Neural progenitor cell (in vitro differentiated cells): ENCODE results near the gene CARF. TPM values are rescaled to one million over a fixed set of nuclear protein-coding genes. Genes with fewer than 3 reads are reported as not detected.

Experiments
- DNase-seq: peaks from one replicate; pipeline ENCODE4 v3.0.0-alpha.2; 2016; ENCODE audit warnings: low spot score
- H2AFZ ChIP-seq: fragments of 200-600 bp; sonication (generic); replicated peaks from 2 replicates; pipeline ENCODE4 v1.6.1; 2016; ENCODE audit warnings: antibody characterized with exemption
- H3F3A ChIP-seq: fragments of 200-600 bp; sonication (generic); 2 replicates; pipeline ENCODE4 v1.6.1; 2016; ENCODE audit warnings: antibody characterized with exemption, low read depth
- H3K27ac ChIP-seq: fragments of 200-600 bp; sonication (generic); 2 replicates; pipeline ENCODE4 v1.5.1; 2016; ENCODE audit warnings: mild to moderate bottlenecking
- H3K27me3 ChIP-seq: fragments of 200-600 bp; sonication (generic); 2 replicates; pipeline ENCODE4 v1.6.1; 2016; ENCODE audit warnings: mild to moderate bottlenecking, moderate library complexity
- H3K36me3 ChIP-seq: fragments of 200-600 bp; sonication (generic); 2 replicates; pipeline ENCODE4 v1.5.1; 2016
- H3K4me1 ChIP-seq: fragments of 200-600 bp; sonication (generic); 2 replicates; pipeline ENCODE4 v1.6.1; 2016; ENCODE audit warnings: mixed run types
- H3K4me2 ChIP-seq: fragments of 200-600 bp; sonication (generic); 2 replicates; pipeline ENCODE4 v1.6.1; 2016
- H3K4me3 ChIP-seq: fragments of 200-600 bp; sonication (generic); 2 replicates; pipeline ENCODE4 v1.5.1; 2016
- H3K79me2 ChIP-seq: fragments of 200-600 bp; sonication (generic); 2 replicates; pipeline ENCODE4 v1.6.1; 2016; ENCODE audit warnings: low read depth
- H3K9ac ChIP-seq: fragments of 200-600 bp; sonication (generic); 2 replicates; pipeline ENCODE4 v1.6.1; 2016
- H3K9me3 ChIP-seq: fragments of 200-600 bp; sonication (generic); 2 replicates; pipeline ENCODE4 v1.5.1; 2016; ENCODE audit warnings: low read depth
- H4K20me1 ChIP-seq: fragments of 200-600 bp; sonication (generic); 2 replicates; pipeline ENCODE4 v1.6.1; 2016; ENCODE audit warnings: low read depth
- H3K27ac Mint-ChIP-seq: 3 replicates; pipeline ENCODE4 v1.8.0; 2021; ENCODE audit warnings: mixed read lengths
- H3K27me3 Mint-ChIP-seq: 2 replicates; pipeline ENCODE4 v1.8.0; 2022; ENCODE audit warnings: low read depth, mild to moderate bottlenecking, inconsistent platforms, moderate library complexity, mixed read lengths; ENCODE audit not compliant: insufficient read depth
- H3K36me3 Mint-ChIP-seq: 3 replicates; pipeline ENCODE4 v1.8.0; 2021; ENCODE audit warnings: mixed read lengths
- H3K4me1 Mint-ChIP-seq: 3 replicates; pipeline ENCODE4 v1.8.0; 2021; ENCODE audit warnings: mixed read lengths
- H3K4me3 Mint-ChIP-seq: 3 replicates; pipeline ENCODE4 v1.8.0; 2021; ENCODE audit warnings: mild to moderate bottlenecking, moderate library complexity, mixed read lengths
- H3K9me3 Mint-ChIP-seq: 3 replicates; pipeline ENCODE4 v1.8.0; 2020; ENCODE audit warnings: mixed read lengths
- EZH2 ChIP-seq: fragments of 200-600 bp; sonication (generic); IDR thresholded peaks from 2 replicates; pipeline ENCODE4 v1.6.1; 2017; ENCODE audit warnings: antibody characterized with exemption, mild to moderate bottlenecking, moderate library complexity
- EZH2phosphoT487 ChIP-seq: fragments of 200-600 bp; sonication (generic); IDR thresholded peaks from 2 replicates; pipeline ENCODE4 v1.6.1; 2017; ENCODE audit warnings: antibody characterized with exemption
- total RNA-seq: library from RNA; depleted of rRNA; stranded (reverse); fragments of >200 nt; gene quantifications from 2 replicates; pipeline ENCODE4 v1.2.3, GENCODE V29; 2015; ENCODE audit warnings: low replicate concordance
- TF ChIP-seq, protein P1 (sequence below): fragments of 200-600 bp; sonication (generic); IDR thresholded peaks from 2 replicates; pipeline ENCODE4 v1.5.1; 2017; ENCODE audit warnings: antibody characterized with exemption, mild to moderate bottlenecking

CARF gene
- total RNA-seq, 1 donor from 2014 or later: 30.9 TPM

DNA sequence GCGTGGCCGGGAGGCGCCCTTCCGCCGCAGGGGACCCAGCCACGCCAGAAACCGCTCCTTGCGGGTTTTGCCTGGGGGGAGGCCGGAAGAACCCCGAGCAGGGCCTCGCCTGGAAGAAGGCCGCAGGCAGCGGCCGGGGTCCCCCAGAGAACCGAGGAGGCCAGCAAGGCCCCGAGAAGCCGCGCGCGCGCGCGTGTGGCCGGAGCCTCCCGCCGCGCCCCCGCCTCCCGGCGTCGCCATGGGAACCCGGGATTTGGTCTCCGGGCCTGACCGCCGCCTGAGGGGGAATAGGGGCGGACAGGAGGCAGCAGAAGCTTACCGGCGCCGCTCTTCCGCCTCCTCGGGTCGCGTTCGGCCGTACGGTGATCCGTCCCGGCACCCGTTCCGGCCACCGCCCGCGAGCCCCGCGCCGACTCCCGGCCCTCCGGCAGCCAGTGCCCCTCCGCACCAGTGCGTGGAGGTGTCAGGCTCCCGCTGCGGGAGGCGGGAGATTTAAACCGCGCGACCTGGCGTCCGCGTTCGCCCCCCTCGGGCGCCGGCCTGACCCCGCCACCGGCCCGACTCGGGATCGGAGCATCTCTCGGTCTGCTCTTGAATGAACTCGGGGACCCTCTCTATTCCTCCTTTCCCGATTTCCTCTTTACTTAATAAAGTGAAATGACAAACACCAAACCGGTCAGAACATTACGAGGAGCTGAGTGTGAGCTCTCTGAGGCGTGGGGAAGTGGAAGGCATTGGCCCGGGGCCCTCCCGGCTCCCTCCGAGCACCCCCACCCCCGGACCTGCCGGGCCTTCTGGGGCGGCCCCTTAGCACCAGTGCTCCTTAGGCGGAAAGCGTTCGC lies 40.6 kb upstream of the CARF start, which contains the start of gene ICA1L:
TSS of gene ICA1L (minus strand) at position 467 of the 842 bp plus-strand sequence. CDS start 42,757 bp downstream, outside the sequence.
- no peaks in the 10 kb centered on the region for H3K36me3 ChIP-seq
- Mint-ChIP-seq H3K27me3 (peaks cover 6% of the 10 kb centered on the region), H3K4me3 (peak within 1 kb of the TSS; percentile 96), H3K36me3 (no peaks in the 10 kb centered on the region), H3K27ac (peak within 1 kb of the TSS; percentile 91), H3K4me1 (peaks cover 11% of the 10 kb centered on the region), H3K9me3 (no peaks in the 10 kb centered on the region)
- H4K20me1 ChIP-seq: no peaks in the 10 kb centered on the region
- H3K9me3 ChIP-seq: no peaks in the 10 kb centered on the region
- peaks cover 10% of the 10 kb centered on the region for H3K27me3 ChIP-seq
- H3K4me2 ChIP-seq: peak within 1 kb of the TSS; percentile 84
- no peak within 1 kb of the TSS for H3K9ac ChIP-seq
- TF ChIP-seq EZH2phosphoT487 (no peak), EZH2 (no peak)
- TF ChIP-seq, protein P1, sequence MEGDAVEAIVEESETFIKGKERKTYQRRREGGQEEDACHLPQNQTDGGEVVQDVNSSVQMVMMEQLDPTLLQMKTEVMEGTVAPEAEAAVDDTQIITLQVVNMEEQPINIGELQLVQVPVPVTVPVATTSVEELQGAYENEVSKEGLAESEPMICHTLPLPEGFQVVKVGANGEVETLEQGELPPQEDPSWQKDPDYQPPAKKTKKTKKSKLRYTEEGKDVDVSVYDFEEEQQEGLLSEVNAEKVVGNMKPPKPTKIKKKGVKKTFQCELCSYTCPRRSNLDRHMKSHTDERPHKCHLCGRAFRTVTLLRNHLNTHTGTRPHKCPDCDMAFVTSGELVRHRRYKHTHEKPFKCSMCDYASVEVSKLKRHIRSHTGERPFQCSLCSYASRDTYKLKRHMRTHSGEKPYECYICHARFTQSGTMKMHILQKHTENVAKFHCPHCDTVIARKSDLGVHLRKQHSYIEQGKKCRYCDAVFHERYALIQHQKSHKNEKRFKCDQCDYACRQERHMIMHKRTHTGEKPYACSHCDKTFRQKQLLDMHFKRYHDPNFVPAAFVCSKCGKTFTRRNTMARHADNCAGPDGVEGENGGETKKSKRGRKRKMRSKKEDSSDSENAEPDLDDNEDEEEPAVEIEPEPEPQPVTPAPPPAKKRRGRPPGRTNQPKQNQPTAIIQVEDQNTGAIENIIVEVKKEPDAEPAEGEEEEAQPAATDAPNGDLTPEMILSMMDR: no peak
- peaks cover 40% of the 10 kb centered on the region for H3F3A ChIP-seq
- no peaks in the 10 kb centered on the region for H3K4me1 ChIP-seq
- peak within 1 kb of the TSS; percentile 78 for H3K4me3 ChIP-seq
- H3K27ac ChIP-seq: no peak within 1 kb of the TSS
- H3K79me2 ChIP-seq: no peaks in the 10 kb centered on the region
- peak within 1 kb of the TSS; percentile 97 for H2AFZ ChIP-seq
- DNase-seq: peak; percentile 95

DNA sequence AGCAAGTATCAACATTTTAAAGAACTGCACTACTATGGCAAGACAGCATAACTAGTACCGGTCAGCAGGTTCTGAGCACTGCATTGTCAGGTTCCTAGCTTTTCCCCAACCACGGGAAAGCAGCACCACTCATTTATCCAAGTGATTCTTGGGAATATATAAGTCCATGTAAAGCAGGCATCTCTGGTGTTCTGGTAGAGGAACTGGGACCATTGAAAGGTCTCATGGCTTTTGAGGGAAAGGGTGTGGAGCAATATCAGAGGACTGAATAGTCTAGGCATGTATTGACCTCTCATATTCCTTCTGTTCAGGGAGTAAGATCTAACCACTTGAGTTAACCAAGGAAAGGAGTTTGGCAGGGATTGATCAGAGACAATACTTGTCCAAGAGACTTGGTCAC lies 34.4 kb upstream of the CARF start:
- H4K20me1 ChIP-seq: no peaks in the 10 kb centered on the region
- no peak overlapping the region for H3K27ac Mint-ChIP-seq
- peaks cover 6% of the 10 kb centered on the region for H3K27me3 Mint-ChIP-seq

DNA sequence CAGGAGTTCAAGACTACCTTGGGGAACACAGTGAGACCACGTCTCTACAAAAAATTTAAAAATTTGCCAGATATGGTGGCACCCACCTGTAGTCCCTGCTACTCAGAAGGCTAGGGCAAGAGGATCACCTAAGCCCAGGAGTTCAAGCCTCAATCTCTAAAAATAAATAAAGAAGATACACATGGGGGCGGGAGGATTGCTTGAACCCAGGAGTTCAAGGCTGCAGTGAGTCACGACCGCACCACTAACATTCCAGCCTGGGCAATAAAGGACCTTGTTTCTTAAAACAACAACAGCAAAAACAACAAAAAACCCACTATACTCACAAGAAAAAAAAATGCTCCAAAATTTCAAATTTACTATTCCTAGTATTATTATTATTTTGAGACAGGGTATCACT lies 30.5 kb upstream of the CARF start:
- H3K27me3 ChIP-seq: no peaks in the 10 kb centered on the region
- no peak overlapping the region for H2AFZ ChIP-seq
- no peaks in the 10 kb centered on the region for H3K4me1 ChIP-seq
- H3K36me3 ChIP-seq: peaks cover 5% of the 10 kb centered on the region
- no peak overlapping the region for H3K4me3 ChIP-seq
- H3K4me2 ChIP-seq: no peak overlapping the region
- no peaks in the 10 kb centered on the region for H3K9me3 ChIP-seq
- no peaks in the 10 kb centered on the region for H3K27me3 Mint-ChIP-seq
- H3K27ac Mint-ChIP-seq: no peak overlapping the region
- H3K36me3 Mint-ChIP-seq: peaks cover 16% of the 10 kb centered on the region
- H3K4me3 Mint-ChIP-seq: no peak overlapping the region
- H4K20me1 ChIP-seq: no peaks in the 10 kb centered on the region
- H3K27ac ChIP-seq: no peak overlapping the region
- H3F3A ChIP-seq: no peaks in the 10 kb centered on the region
- H3K79me2 ChIP-seq: no peaks in the 10 kb centered on the region
- no peak overlapping the region for H3K9ac ChIP-seq
- H3K4me1 Mint-ChIP-seq: no peaks in the 10 kb centered on the region
- TF ChIP-seq EZH2phosphoT487: no peak
- TF ChIP-seq, protein P1: no peak
- TF ChIP-seq EZH2: no peak
- no peak for DNase-seq
- H3K9me3 Mint-ChIP-seq: no peaks in the 10 kb centered on the region

More for the DNA sequence above, 34.4 kb upstream of the CARF start:
- Histone ChIP-seq H3K4me3 (no peak overlapping the region), H3K9me3 (no peaks in the 10 kb centered on the region), H3K79me2 (no peaks in the 10 kb centered on the region), H3K27ac (no peak overlapping the region), H3K4me2 (no peak overlapping the region), H3K4me1 (no peaks in the 10 kb centered on the region), H3K9ac (no peak overlapping the region), H3F3A (peaks cover 23% of the 10 kb centered on the region), H3K36me3 (peaks cover 5% of the 10 kb centered on the region), H2AFZ (no peak overlapping the region), H3K27me3 (peaks cover 4% of the 10 kb centered on the region)
- Mint-ChIP-seq H3K4me3 (no peak overlapping the region), H3K9me3 (no peaks in the 10 kb centered on the region), H3K36me3 (peaks cover 7% of the 10 kb centered on the region), H3K4me1 (no peaks in the 10 kb centered on the region)
- no peak for DNase-seq
- TF ChIP-seq EZH2 (no peak), EZH2phosphoT487 (no peak)
